PC-3 (cell line): ENCODE measurements around the gene GALNT3. TPM values are rescaled to one million over a fixed set of nuclear protein-coding genes. Genes with fewer than 3 reads are reported as not detected.

Source experiments
- ATAC-seq: fragments of 200-7000 bp; cut with Tn5 transposase; 2 replicates; pipeline ENCODE4 v1.9.1; 2020; ENCODE audit warnings: mild to moderate bottlenecking, moderate library complexity
- BruUV-seq: library from RNA; stranded (reverse); fragments of 400-500 nt; replicated peaks from 2 replicates; lab custom pipeline; 2021; lab: Mats Ljungman, UMichigan
- CTCF ChIA-PET: fragments of 300-600 bp; sonication (Branson Sonifier 250); formaldehyde crosslinking; loops from one replicate; lab custom pipeline; 2022; ENCODE audit warnings: antibody characterized with exemption; lab: Charles Lee
- POLR2A ChIA-PET: fragments of 300-600 bp; sonication (Branson Sonifier 250); formaldehyde crosslinking; loops from one replicate; lab custom pipeline; 2022; ENCODE audit warnings: antibody characterized with exemption; ENCODE audit not compliant: unreplicated experiment; lab: Charles Lee
- DNase-seq: peaks from one replicate; pipeline ENCODE4 v3.0.0-alpha.2; 2015
- H2AFZ ChIP-seq: fragments of 300-600 bp; sonication (generic); 2 replicates; pipeline ENCODE4 v1.6.0; 2016; ENCODE audit warnings: antibody characterized with exemption, low read length
- H3F3A ChIP-seq: fragments of 300-600 bp; sonication (generic); one replicate; pipeline ENCODE4 v1.6.0; 2017; ENCODE audit warnings: antibody characterized with exemption, low read length, control low read depth, mild to moderate bottlenecking; ENCODE audit not compliant: unreplicated experiment
- H3K27ac ChIP-seq: fragments of 300-600 bp; sonication (generic); 2 replicates; pipeline ENCODE4 v1.5.1; 2016; ENCODE audit warnings: mild to moderate bottlenecking, low read length
- H3K27me3 ChIP-seq: fragments of 300-600 bp; sonication (generic); 2 replicates; pipeline ENCODE4 v1.6.1; 2016; ENCODE audit warnings: low read length, mixed read lengths
- H3K36me3 ChIP-seq: fragments of 300-600 bp; sonication (generic); 2 replicates; pipeline ENCODE4 v1.6.1; 2016; ENCODE audit warnings: low read depth, mixed run types, low read length, mixed read lengths
- H3K4me1 ChIP-seq: fragments of 300-600 bp; sonication (generic); 2 replicates; pipeline ENCODE4 v1.5.1; 2016; ENCODE audit warnings: low read length; ENCODE audit not compliant: insufficient read depth
- H3K4me2 ChIP-seq: fragments of 300-600 bp; sonication (generic); 2 replicates; pipeline ENCODE4 v1.6.0; 2016; ENCODE audit warnings: low read length
- H3K4me3 ChIP-seq: fragments of 300-600 bp; sonication (generic); 2 replicates; pipeline ENCODE4 v1.5.1; 2016; ENCODE audit warnings: mild to moderate bottlenecking, low read length, mixed read lengths
- H3K79me2 ChIP-seq: fragments of 300-600 bp; sonication (generic); 2 replicates; pipeline ENCODE4 v1.6.1; 2017; ENCODE audit warnings: low read length, mixed read lengths
- H3K9ac ChIP-seq: fragments of 300-600 bp; sonication (generic); 2 replicates; pipeline ENCODE4 v1.6.0; 2016; ENCODE audit warnings: mild to moderate bottlenecking, low read length
- H3K9me2 ChIP-seq: fragments of 300-600 bp; sonication (generic); replicated peaks from 2 replicates; pipeline ENCODE4 v1.6.1; 2016; ENCODE audit warnings: mixed run types, low read length, mixed read lengths
- H3K9me3 ChIP-seq: fragments of 300-600 bp; sonication (generic); 2 replicates; pipeline ENCODE4 v1.6.1; 2016; ENCODE audit warnings: low read length, mixed read lengths
- H4K20me1 ChIP-seq: fragments of 300-600 bp; sonication (generic); 2 replicates; pipeline ENCODE4 v1.6.1; 2016; ENCODE audit warnings: low read length, mixed read lengths
- CTCF ChIP-seq: fragments of 300-600 bp; sonication (generic); conservative IDR thresholded peaks from 2 replicates; pipeline ENCODE4 v1.5.1; 2017; ENCODE audit warnings: antibody characterized with exemption, low read depth, mild to moderate bottlenecking, low read length
- EZH2 ChIP-seq: fragments of 300-600 bp; sonication (generic); IDR thresholded peaks from one replicate; pipeline ENCODE4 v1.6.1; 2017; ENCODE audit warnings: antibody characterized with exemption, mild to moderate bottlenecking, low read length; ENCODE audit not compliant: unreplicated experiment
- EZH2phosphoT487 ChIP-seq: fragments of 300-600 bp; sonication (generic); IDR thresholded peaks from 2 replicates; pipeline ENCODE4 v1.6.1; 2018; ENCODE audit warnings: mild to moderate bottlenecking, antibody characterized with exemption, low read length, borderline replicate concordance
- intact Hi-C: fragments of 100-400 bp; cut with micrococcal nuclease; formaldehyde crosslinking; loops from 2 replicates; pipeline ENCODE4 v1.9.0; 2023
- total RNA-seq: library from RNA; depleted of rRNA; stranded (reverse); fragments of >200 nt; gene quantifications from 2 replicates; pipeline ENCODE4 v1.2.3, GENCODE V29; 2014; rRNA removed

GALNT3 gene
- total RNA-seq, 1 experiment from 2014 or later, result 44.8 TPM

GRCh38 chr2:165697748-165698443, 96.2 kb downstream of the GALNT3 start:
- POLR2A ChIA-PET, result no interaction called here
- Histone ChIP-seq H3K9me2 (no peaks in the 10 kb centered on the region), H3K9me3 (no peaks in the 10 kb centered on the region), H3K36me3 (no peaks in the 10 kb centered on the region), H3F3A (no peaks in the 10 kb centered on the region), H2AFZ (peak overlapping the region; percentile 40; the same call in 1 of the 2 replicates), H3K4me3 (no peak overlapping the region), H3K4me1 (no peaks in the 10 kb centered on the region), H3K27ac (no peak overlapping the region), H4K20me1 (no peaks in the 10 kb centered on the region), H3K4me2 (no peak overlapping the region), H3K79me2 (no peaks in the 10 kb centered on the region), H3K9ac (no peak overlapping the region), H3K27me3 (0 out of 2 replicates have a peak, but pooled peaks cover 3% of the 10 kb centered on the region)
- intact Hi-C loops, result loop anchor here (1.0 to 10.0 kb wide), 8 partner anchors 79 to 1002 kb away; partner anchors contain the start of gene SCN2A
- TF ChIP-seq EZH2phosphoT487 (no peak), EZH2 (no peak), CTCF (no peak)
- ATAC-seq, result peak; percentile 12
- CTCF ChIA-PET, result interaction anchor here (0.6 to 1.1 kb wide), 2 partner anchors 177 to 290 kb away, joined by 3 to 4 read pairs; no protein-coding TSS in a partner anchor
- DNase-seq, result no peak
- BruUV-seq, result no TSS peak

Other genes with a start within 250 kb of the GALNT3 start
- 21.7 and 35.5 TPM in 2 replicates for gene TTC21B, start 159.5 kb upstream of the GALNT3 start, total RNA-seq